ENCODE data around the gene SGSH. TPM values are rescaled to one million over a fixed set of nuclear protein-coding genes. Genes with fewer than 3 reads are reported as not detected.
"Not testable (repeated sequence)": the region's sequence is repeated elsewhere in the genome, so short reads cannot be mapped to it uniquely, and the experiment has no call there.

Gene SGSH
- total RNA-seq, 2 donors from 2014 or later = 34.8 to 39.0 TPM

DNA sequence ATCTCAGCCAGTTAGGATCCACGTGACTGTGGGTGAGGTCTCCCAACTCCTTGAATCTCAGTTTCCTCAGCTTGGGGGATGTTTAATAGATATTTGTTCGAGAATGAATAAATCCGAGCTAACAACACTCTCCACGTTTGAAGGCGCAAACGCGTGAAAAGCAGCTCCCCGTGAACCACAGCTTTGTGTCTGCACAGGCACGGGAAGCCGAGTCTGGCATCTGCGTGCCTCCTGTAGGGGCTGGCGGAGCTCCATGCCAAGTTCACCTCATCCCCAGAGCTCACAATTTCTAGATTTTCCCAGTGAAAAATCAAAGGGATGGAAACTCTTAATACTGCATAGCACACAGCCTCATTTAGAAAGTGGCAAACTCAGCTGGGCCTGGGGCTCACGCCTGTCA is 14.3 kb downstream of the SGSH start:
- no peak for ATAC-seq
- DNase-seq (ENCODE audit: low spot score in 2 of 2) = no peak
- Mint-ChIP-seq H3K9me3 (no peaks in the 10 kb centered on the region), H3K27ac (no peak overlapping the region), H3K36me3 (no peaks in the 10 kb centered on the region)

DNA sequence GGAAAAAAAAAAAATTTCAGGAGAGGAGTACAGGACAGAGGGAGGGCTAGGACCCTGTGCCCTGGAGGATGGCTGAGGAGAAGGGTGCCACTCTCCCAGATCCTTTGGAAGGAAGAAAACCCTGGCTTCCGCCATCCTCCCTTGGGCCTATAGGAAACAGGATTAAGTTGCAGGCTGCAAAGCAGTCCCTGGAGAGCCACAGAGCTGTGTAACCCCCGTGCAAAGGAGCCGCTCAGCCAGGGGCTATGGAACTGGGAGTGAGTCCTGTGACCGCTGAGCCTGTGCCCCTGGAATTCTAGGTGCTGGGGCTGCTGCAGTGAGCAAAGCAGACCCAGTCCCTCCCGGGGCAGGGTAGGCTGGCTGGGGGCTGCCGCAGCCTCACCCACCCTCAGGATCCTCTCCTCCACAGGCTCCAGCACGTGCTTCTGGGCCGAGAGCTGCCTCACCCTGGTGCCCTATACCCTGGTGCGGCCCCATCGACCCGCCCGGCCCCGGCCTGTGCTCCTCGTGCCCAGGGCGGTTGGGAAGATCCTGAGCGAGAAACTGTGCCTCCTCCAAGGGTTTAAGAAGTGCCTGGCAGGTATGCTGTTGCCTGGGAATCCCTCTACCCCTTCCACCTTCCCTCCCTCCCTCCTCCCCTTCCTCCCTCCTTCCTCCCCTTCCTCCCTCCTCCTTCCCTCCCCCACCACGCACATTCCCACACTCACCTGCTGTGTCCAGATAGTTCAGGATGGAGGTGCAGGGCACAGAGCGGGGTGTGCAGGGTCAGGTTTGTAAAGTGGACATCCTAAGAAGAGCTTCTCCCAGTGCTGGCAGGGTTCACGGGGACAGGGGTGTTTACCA is 15.3 kb downstream of the SGSH start:
- no peaks in the 10 kb centered on the region for H3K9me3 Mint-ChIP-seq
- no peak for ATAC-seq
- peak overlapping the region in 1 of 2 donors; percentile 52 for H3K27ac Mint-ChIP-seq
- DNase-seq (ENCODE audit: low spot score in 2 of 2) = no peak
- no peaks in the 10 kb centered on the region for H3K36me3 Mint-ChIP-seq

DNA sequence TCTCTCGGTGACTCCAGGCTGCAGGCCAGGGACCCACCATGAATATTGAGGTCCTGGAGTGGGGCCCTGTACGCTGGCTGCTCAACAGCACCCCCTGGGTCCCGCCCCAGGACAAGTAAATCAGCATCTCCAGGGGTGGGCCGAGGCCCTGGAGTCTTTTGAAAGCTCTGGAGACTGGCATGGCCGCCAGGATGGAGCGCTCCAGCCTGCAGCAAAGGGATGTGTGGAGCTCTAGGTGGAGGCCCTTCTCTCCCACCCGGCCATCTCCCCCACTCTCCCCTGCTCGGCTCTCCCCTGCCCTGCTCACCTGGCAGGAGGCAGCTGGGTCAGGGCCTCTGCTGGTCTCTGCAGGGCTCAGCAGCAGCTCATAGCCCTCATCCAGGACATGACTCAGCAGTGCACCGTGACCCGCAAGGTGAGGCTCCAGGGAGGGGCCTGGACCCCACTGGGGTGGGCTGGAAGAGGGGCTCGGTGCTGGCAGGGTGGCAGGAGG is 16.6 kb downstream of the SGSH start:
- no peaks in the 10 kb centered on the region for H3K9me3 Mint-ChIP-seq
- peak in 1 of 2 donors; percentile 17 for ATAC-seq
- H3K27ac Mint-ChIP-seq = no peak overlapping the region

DNA sequence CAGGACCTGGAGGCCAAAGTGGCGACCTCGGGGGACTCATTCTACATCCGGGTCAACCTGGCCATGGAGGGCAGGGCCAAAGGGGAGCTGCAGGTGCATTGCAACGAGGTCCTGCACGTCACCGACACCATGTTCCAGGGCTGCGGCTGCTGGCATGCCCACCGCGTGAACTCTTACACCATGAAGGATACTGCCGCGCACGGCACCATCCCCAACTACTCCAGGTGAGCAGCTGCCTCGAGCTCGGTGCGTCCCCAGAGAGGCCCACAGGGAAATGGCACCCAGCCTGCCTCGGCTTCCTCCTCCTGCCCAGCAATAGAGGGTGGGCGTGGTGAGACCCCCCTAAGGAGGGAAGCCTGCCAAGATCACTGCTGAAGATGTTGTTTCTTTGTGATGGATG is 17.9 kb downstream of the SGSH start:
- H3K36me3 Mint-ChIP-seq = no peaks in the 10 kb centered on the region
- H3K9me3 Mint-ChIP-seq = no peaks in the 10 kb centered on the region
- DNase-seq (ENCODE audit: low spot score in 2 of 2) (no peak), ATAC-seq (no peak)
- peak overlapping the region in 1 of 2 donors; percentile 22 for H3K27ac Mint-ChIP-seq

More for the DNA sequence above, 16.6 kb downstream of the SGSH start:
- no peak for DNase-seq (ENCODE audit: low spot score in 2 of 2)
- H3K36me3 Mint-ChIP-seq = no peaks in the 10 kb centered on the region

DNA sequence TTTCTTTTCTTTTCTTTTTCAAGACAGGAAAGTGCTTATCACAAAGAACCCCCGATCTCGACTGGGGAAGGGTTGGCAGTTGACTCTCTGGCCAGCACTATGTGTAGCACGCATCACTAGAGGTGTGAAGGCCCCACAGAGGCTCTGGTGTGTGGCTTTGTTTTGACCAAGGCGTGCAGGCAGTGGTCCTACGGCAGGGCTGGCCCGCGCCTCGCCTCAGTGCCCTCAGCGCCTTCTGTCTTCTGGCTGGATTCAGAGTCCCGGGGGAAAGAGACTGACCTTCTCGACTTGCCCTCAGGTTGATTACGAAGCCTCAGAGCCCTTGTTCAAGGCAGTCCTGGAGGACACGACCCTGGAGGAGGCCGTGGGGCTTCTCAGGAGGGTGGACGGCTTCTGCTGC is 18.7 kb downstream of the SGSH start:
- Mint-ChIP-seq H3K27ac (peak overlapping the region in 1 of 2 donors; percentile 22), H3K36me3 (no peaks in the 10 kb centered on the region), H3K9me3 (no peaks in the 10 kb centered on the region)
- DNase-seq (ENCODE audit: low spot score in 2 of 2) (no peak), ATAC-seq (no peak)

DNA sequence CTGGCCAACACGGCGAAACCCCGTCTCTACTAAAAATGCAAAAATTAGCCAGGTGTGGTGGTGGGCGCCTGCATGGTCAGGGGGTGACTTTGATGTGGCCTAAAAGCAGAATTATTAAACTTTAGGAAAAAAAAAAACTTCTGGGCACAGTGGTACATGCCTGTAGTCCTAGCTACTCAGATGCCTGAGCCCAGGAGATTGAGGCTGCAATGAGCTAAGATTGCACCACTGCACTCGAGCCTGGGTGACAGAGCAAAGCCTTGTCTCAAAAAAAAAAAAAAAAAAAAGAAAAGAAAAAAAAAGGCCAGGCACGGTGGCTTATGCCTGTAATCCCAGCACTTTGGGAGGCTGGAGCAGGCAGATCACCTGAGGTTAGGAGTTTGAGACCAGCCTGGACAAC is 20.8 kb downstream of the SGSH start:
- DNase-seq (ENCODE audit: low spot score in 2 of 2); ATAC-seq; H3K9me3 Mint-ChIP-seq; H3K36me3 Mint-ChIP-seq; H3K27ac Mint-ChIP-seq: not testable (repeated sequence)

DNA sequence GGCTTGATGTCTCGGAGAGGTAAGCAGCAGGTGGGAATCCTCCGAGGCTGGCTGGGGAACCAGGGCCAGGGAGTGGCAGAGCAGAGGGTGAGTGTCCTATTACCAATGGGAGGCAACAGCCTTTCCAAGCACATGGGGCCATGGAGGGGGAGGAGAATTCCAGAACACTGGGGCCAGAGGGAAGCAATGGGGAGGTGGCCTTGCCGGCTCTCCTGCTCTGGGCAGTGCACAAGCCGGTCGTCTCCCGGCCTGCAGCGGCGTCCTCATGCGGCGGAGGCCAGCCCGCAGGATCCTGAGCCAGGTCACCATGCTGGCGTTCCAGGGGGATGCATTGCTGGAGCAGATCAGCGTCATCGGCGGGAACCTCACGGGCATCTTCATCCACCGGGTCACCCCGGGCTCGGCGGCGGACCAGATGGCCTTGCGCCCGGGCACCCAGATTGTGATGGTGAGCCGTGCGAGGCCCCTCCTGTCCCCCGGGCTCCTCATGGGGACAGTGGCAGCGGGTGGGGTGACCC is 21.9 kb downstream of the SGSH start:
- Mint-ChIP-seq H3K27ac (no peak overlapping the region), H3K9me3 (no peaks in the 10 kb centered on the region), H3K36me3 (no peaks in the 10 kb centered on the region)

DNA sequence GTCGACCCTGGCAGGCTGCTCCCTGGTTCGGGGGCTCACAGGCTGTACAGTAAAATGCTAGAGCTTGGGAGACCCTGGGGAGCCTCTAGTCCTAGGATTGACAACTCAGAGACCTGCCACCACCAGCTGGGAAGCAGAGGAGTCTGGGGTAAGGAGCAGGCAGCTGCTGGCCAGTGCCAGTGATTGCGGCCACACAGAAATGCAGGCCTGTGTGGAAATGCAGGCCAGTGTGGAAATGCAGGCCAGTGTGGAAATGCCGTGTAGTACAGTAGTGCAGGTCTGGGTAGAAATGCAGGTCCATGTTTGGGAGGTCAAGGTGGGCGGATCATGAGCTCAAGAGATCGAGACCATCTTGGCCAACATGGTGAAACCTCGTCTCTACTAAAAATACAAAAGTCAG is 23.5 kb downstream of the SGSH start:
- H3K9me3 Mint-ChIP-seq = no peaks in the 10 kb centered on the region
- ATAC-seq (no peak), DNase-seq (ENCODE audit: low spot score in 2 of 2) (no peak)
- H3K36me3 Mint-ChIP-seq = no peaks in the 10 kb centered on the region
- peak overlapping the region in 1 of 2 donors; percentile 34 for H3K27ac Mint-ChIP-seq

More for the DNA sequence above, 21.9 kb downstream of the SGSH start:
- no peak for DNase-seq (ENCODE audit: low spot score in 2 of 2)
- ATAC-seq = no peak

DNA sequence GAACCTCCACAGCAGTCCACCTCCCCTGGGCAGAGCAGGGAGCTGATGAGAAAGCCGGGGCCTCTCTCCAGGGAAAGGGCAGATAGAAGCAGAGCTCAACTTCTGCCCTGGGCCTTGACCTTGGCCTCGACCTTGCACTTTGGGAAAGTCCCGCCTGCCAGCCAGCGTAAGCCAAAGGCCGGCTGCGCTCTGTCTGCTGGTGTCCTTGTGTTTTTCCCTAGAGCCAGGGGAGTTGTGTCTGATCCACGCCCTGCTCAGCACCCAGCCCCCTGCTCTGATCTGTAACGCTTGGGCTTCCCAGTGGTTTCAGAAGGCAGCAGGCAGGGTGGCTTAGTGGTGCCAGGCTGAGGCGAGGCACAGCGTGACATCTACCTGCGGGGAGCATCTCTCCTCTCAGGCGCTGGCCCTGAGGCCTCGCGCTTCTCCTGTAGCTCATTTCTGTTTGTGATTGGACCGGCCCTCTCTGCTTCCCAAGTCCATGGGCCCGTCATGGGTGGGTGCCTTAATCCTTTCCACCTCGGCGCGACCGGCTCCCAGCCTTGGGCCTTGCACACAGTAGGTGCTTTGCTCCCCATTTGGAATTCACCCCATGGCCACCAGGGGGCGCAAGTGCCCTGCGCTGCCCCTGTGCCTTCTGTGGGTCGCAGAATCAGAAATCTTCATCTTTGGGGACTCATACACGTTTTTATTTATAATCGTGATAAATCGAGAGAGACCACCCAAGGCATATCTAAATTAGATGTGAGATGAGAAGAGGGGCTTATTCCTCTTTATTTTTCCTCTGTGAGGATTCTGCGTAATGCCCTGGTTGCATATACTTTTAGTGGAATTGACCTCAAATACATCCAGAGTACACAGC is 24.2 kb downstream of the SGSH start:
- DNase-seq (ENCODE audit: low spot score in 2 of 2) (peak in 1 of 2 donors; percentile 63), ATAC-seq (peak; percentile 52 to 79)
- H3K36me3 Mint-ChIP-seq = no peaks in the 10 kb centered on the region
- no peaks in the 10 kb centered on the region for H3K9me3 Mint-ChIP-seq
- peak overlapping the region; percentile 34 to 87 for H3K27ac Mint-ChIP-seq

DNA sequence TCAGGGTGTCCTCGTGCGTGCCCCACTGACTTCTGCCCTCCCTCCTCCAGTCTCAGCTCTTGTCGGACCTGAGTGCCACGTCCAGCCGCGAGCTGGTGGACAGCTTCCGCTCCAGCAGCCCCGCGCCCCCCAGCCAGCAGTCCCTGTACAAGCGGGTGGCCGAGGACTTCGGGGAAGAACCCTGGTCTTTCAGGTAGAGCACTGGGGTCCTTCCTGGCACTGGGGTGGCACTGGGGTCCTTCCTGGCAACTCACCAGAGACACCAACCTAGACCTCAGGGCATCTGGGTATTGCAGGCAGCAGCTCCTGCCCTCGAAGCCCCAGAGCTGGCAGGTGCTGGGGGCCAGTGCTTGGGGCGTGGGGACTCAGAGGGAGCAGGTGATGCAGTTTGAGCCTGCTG is 25.0 kb downstream of the SGSH start:
- no peak for ATAC-seq
- H3K27ac Mint-ChIP-seq = no peak overlapping the region

DNA sequence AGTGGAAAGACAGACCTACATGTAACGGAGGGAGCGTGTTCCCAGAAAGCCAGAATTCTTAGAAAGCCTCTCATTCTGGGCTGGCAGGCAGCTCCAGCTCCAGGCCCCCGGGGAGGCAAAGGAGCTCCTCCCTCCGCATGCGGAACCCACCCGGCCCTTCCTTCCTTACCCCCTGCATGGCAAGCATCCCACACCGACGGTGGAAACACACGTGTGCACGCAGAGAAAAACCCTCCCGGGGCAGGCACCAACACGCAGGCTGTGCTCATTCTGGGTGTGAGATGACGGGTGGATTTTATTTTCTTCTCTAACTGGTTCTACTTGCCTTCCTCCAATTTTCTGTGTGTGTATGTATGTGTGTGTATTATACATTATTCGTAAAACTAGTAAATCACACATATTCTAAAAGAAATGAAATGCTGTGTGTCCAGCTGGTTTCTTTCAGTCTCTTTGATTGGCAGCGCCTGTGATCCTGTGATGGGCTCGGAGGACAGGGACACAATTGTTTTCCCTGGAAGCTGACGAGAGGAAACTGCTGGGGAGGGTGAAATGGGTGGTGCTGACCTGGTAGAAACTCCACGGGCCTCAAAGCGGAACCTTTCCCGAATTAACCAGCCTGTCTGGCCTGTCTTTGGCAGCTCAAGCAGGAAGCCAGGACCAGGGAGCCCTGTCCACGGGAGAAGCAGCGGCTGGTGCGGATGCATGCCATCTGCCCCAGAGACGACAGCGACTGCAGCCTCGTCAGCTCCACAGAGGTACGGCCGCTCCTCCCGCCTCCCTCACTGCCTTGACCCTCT is 28.1 kb downstream of the SGSH start:
- Mint-ChIP-seq H3K27ac (no peak overlapping the region), H3K9me3 (no peaks in the 10 kb centered on the region), H3K36me3 (no peaks in the 10 kb centered on the region)
- ATAC-seq (no peak), DNase-seq (ENCODE audit: low spot score in 2 of 2) (no peak)

More for the DNA sequence above, 25.0 kb downstream of the SGSH start:
- DNase-seq (ENCODE audit: low spot score in 2 of 2) = no peak
- H3K9me3 Mint-ChIP-seq = no peaks in the 10 kb centered on the region
- no peaks in the 10 kb centered on the region for H3K36me3 Mint-ChIP-seq

DNA sequence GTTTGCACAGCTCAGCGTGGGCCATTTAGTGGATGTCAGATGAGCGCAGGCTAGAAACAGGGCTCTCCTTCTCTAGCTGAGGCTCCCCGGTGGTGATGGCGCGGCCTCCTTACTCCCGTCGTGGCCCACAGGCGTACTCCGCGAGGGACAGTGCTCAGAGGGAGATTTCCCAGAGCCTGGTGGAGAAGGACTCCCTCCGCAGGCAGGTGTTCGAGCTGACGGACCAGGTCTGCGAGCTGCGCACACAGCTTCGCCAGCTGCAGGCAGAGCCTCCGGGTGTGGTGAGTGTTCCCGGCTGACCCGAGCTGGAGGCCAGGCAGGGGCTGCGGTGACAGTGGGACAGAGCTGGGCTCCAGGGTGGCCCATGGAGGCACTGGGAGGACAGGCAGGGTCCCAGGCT is 28.9 kb downstream of the SGSH start:
- Mint-ChIP-seq H3K27ac (no peak overlapping the region), H3K36me3 (no peaks in the 10 kb centered on the region), H3K9me3 (no peaks in the 10 kb centered on the region)
- ATAC-seq (no peak), DNase-seq (ENCODE audit: low spot score in 2 of 2) (no peak)

DNA sequence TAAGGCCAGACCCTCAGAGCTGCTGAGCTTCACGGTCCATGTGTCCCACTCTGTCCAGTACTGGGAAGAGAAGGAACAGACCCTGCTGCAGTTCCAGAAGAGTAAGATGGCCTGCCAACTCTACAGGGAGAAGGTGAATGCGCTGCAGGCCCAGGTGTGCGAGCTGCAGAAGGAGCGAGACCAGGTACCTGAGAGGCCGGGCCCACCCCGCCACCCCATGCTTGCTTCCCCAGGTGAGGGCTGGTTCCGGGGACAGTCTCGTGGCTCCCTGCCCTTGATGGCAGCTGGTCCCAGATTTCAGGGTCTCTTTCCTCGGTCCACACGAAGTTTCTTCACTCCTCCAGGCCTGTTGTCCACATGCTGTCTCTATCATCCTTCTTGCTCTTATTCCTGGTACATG is 29.4 kb downstream of the SGSH start:
- no peaks in the 10 kb centered on the region for H3K36me3 Mint-ChIP-seq
- H3K27ac Mint-ChIP-seq = no peak overlapping the region
- H3K9me3 Mint-ChIP-seq = no peaks in the 10 kb centered on the region
- no peak for ATAC-seq
- no peak for DNase-seq (ENCODE audit: low spot score in 2 of 2)

DNA sequence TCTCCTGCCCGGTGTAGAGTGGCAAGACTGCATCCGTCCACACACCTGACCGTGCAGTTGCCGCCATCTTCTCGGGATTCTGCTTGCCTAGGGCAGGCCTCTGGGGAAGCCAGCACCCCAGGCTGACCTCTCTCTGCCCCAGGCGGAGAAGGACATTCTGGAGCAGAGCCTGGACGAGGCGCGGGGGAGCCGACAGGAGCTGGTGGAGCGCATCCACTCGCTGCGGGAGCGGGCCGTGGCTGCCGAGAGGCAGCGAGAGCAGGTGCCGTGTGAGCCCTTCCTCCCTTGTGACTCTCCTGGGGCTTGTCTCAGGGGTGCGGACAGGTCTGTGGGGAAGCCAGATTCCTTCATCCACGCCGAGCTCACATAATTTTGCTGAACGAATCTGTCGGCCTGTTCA is 30.5 kb downstream of the SGSH start:
- ATAC-seq (no peak), DNase-seq (ENCODE audit: low spot score in 2 of 2) (no peak)
- no peaks in the 10 kb centered on the region for H3K9me3 Mint-ChIP-seq
- H3K36me3 Mint-ChIP-seq = no peaks in the 10 kb centered on the region
- no peak overlapping the region for H3K27ac Mint-ChIP-seq

DNA sequence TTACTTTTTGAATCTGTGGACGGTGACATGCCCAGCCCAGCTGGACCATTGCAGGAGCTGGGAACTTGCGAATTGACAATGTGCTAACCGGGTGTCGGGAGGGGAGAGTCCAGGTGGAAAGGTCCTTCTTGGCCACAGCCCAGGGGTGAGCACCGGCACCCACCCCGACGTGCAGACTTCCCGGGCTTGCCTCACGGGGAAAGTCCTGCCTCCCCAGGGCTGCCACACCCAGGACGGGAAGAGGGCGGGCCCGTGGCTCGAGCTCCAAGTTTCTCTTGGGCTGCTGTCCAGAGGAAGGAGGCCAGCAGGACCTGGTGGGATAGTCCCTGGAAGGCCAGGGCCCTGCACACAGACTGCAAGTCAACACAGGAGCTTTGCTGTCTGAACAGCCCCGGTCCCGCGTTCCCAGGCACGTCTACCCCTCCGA is 32.6 kb downstream of the SGSH start:
- ATAC-seq = no peak
- Mint-ChIP-seq H3K27ac (no peak overlapping the region), H3K9me3 (no peaks in the 10 kb centered on the region), H3K36me3 (no peaks in the 10 kb centered on the region)
- no peak for DNase-seq (ENCODE audit: low spot score in 2 of 2)

DNA sequence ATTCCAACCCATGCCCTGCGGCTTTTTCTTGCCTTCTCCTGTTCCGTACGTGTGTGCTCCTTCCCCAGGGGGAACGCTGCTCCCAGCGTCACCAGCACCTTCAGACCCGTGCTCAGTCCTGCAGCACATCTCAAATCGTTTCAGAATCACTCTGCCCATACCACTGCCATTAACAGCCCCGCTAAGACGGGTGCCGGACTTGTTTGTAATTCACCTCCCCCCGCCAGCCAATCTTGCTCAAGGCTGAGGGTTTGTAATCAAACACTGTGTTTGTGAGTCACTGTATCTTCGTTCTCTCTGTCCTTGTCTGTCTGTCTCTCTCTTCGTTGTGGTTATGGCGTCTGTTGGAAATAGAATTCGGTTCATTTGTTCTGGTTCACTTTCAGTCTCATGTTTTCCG is 33.0 kb downstream of the SGSH start:
- ATAC-seq (no peak), DNase-seq (ENCODE audit: low spot score in 2 of 2) (no peak)
- Mint-ChIP-seq H3K9me3 (no peaks in the 10 kb centered on the region), H3K36me3 (no peaks in the 10 kb centered on the region), H3K27ac (no peak overlapping the region)
